Left lung (tissue), 10 donors: ENCODE results near the gene TBX10. TPM values are rescaled to one million over a fixed set of nuclear protein-coding genes. Genes with fewer than 3 reads are reported as not detected.

Experiments
- ATAC-seq: fragments of 200-7000 bp; cut with Tn5 transposase; one replicate; pipeline ENCODE4 v1.9.1; 2020; ENCODE audit warnings: moderate library complexity
- DNase-seq, 4 donors: peaks; one replicate each; pipeline ENCODE4 v3.0.0-alpha.2; 2013 to 2020
- H3K27ac ChIP-seq, 2 donors: fragments of 200-600 bp; sonication (generic) in 1 of 2; one replicate each; pipeline versions ENCODE4 v1.5.0 to v1.8.0; 2020 to 2021
- H3K27me3 ChIP-seq, 2 donors: fragments of 200-600 bp; sonication (generic) in 1 of 2; one replicate each; pipeline versions ENCODE4 v1.5.0 to v1.8.0; 2020 to 2021
- H3K36me3 ChIP-seq, 2 donors: fragments of 200-600 bp; sonication (generic) in 1 of 2; one replicate each; pipeline versions ENCODE4 v1.5.0 to v1.8.0; 2020 to 2021
- H3K4me1 ChIP-seq, 2 donors: fragments of 200-600 bp; one replicate each; pipeline ENCODE4 v1.8.0; 2021
- H3K4me3 ChIP-seq, 2 donors: fragments of 200-600 bp; sonication (generic) in 1 of 2; one replicate each; pipeline versions ENCODE4 v1.5.0 to v1.8.0; 2020 to 2021; ENCODE audit warnings: mild to moderate bottlenecking in 1 of 2
- H3K9me3 ChIP-seq, 2 donors: fragments of 200-600 bp; sonication (generic) in 1 of 2; one replicate each; pipeline versions ENCODE4 v1.5.0 to v1.8.0; 2020 to 2021
- intact Hi-C, 2 donors: fragments of 100-400 bp; cut with DNase I; formaldehyde crosslinking; loops; one replicate each; pipeline versions ENCODE4 v1.11.2 to v1.14.2; 2022
- polyA plus RNA-seq, 6 donors: library from polyadenylated mRNA; unstranded; fragments of 120-200 nt; gene quantifications; one replicate each; pipeline ENCODE4 v1.2.1, GENCODE V29; 2013; ENCODE audit not compliant: insufficient read length in 6 of 6
- total RNA-seq, 2 donors: library from RNA; stranded (reverse); fragmentation: NEBNext Ultra II Directional; extraction: Animal tissue kit (Norgen Biotek cat#: 25700); gene quantifications; one replicate each; pipeline ENCODE4 v1.2.1, GENCODE V29; 2021
- TF ChIP-seq, protein P1 (sequence below), 2 donors: fragments of 200-600 bp; sonication (generic) in 1 of 2; IDR thresholded peaks; one replicate each; pipeline versions ENCODE4 v1.5.0 to v1.8.0; 2021; ENCODE audit warnings: antibody characterized with exemption in 2 of 2
- donor health status: DM: no; HTN: yes; CAD: no.
- donor health status: DM: no; HTN: no; CAD: no.

The TBX10 gene
- total and polyA plus RNA-seq, 8 donors = 0.18 TPM; not detected in 7

DNA sequence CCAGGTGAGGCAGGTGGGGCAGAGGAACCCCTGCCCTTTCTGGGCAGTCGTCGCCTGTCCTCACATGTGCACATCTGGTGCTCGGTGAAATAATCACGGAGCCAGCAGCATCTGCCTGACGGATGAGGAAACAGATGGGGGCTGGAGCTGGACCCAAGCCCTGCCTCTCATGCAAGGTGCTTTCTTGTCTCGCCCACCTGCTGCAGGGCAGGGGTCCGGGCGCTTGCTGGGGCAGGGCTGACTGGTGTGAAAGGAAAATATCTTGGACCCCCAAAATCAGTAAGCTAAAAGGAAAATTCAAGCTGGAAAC is 31.6 kb upstream of the TBX10 start:
- intact Hi-C loops = no loop called here
- Histone ChIP-seq H3K4me3 (no peak overlapping the region), H3K27ac (no peak overlapping the region), H3K4me1 (no peaks in the 10 kb centered on the region), H3K27me3 (peaks cover 0 to 29% of the 10 kb centered on the region in 2 donors), H3K36me3 (no peaks in the 10 kb centered on the region), H3K9me3 (no peaks in the 10 kb centered on the region)
- TF ChIP-seq, protein P1, sequence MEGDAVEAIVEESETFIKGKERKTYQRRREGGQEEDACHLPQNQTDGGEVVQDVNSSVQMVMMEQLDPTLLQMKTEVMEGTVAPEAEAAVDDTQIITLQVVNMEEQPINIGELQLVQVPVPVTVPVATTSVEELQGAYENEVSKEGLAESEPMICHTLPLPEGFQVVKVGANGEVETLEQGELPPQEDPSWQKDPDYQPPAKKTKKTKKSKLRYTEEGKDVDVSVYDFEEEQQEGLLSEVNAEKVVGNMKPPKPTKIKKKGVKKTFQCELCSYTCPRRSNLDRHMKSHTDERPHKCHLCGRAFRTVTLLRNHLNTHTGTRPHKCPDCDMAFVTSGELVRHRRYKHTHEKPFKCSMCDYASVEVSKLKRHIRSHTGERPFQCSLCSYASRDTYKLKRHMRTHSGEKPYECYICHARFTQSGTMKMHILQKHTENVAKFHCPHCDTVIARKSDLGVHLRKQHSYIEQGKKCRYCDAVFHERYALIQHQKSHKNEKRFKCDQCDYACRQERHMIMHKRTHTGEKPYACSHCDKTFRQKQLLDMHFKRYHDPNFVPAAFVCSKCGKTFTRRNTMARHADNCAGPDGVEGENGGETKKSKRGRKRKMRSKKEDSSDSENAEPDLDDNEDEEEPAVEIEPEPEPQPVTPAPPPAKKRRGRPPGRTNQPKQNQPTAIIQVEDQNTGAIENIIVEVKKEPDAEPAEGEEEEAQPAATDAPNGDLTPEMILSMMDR (IDR thresholded peaks at IDR 0.05) = no peak
- no peak for ATAC-seq
- no peak for DNase-seq

DNA sequence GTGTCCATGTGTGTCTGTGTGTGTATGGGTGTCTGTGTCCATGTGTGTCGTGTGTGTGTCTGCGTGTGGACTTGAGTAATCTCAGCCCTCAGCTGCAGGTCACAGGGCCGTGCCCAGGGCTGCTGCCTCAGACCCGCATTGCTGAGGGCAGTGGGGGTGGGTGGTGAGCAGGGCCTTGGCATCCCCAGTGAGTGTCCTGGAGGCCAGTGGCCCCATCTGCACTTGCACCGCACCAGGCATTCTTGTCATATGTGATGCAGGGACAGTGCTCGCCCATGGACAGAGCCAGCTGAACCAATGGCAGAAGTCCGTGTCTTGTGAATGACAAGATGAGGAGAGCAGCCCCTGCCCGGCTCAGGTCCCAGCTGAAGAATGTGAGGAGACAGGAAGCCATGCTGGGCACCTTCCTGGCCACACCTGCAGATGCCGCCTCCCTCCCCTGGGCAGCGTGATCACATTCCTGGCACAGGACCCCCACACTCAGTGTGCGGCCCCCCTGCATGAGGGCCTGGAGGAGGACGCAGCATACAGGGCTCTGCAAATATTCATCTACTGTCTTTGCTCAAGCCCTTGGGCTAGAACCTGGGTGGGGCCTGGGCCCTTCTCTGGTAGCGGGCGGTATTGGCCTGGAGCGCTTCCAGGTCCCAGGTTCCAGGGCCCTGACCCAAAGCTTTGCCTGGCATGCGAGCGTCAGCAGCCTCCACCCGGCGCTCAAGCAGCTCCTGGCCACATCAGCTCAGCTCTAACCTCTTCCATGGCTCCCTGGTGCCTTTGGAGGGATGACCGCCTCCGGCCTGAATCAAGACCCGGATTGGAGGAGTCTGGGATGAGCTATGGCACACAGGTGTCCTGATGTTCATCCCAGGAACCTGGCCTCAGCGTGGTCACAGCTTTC is 31.0 kb upstream of the TBX10 start:
- TF ChIP-seq, protein P1 (IDR thresholded peaks at IDR 0.05) = no peak
- DNase-seq (no peak), ATAC-seq (no peak)
- Histone ChIP-seq H3K4me3 (no peak overlapping the region), H3K9me3 (no peaks in the 10 kb centered on the region), H3K27ac (no peak overlapping the region), H3K4me1 (no peaks in the 10 kb centered on the region), H3K27me3 (peaks cover 0 to 24% of the 10 kb centered on the region in 2 donors), H3K36me3 (no peaks in the 10 kb centered on the region)
- intact Hi-C loops = no loop called here

DNA sequence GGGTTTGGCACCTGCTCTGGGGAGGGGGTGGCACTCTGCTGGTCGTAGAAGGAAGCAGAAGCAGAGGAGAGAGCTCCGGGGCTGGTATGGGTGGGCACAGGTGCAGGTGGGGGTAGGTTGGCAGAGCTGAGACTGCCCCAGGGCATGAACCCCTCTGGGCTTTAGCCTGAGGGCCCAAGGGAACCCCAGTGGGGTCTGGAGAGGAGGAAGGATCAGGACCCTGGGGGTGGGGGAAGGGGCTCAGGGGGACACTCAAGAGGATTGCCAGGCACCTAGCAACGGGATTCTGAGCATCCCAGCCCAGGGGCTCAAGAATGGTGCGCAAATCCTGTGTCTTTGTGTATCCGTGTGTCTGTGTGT is 28.6 kb upstream of the TBX10 start:
- no peak overlapping the region for H3K27ac ChIP-seq
- intact Hi-C loops = no loop called here
- H3K4me3 ChIP-seq = no peak overlapping the region
- ATAC-seq = no peak
- H3K27me3 ChIP-seq = peaks cover 0 to 6% of the 10 kb centered on the region in 2 donors
- TF ChIP-seq, protein P1 (IDR thresholded peaks at IDR 0.05) = no peak
- H3K4me1 ChIP-seq = no peaks in the 10 kb centered on the region
- no peaks in the 10 kb centered on the region for H3K9me3 ChIP-seq
- no peak for DNase-seq
- no peaks in the 10 kb centered on the region for H3K36me3 ChIP-seq

DNA sequence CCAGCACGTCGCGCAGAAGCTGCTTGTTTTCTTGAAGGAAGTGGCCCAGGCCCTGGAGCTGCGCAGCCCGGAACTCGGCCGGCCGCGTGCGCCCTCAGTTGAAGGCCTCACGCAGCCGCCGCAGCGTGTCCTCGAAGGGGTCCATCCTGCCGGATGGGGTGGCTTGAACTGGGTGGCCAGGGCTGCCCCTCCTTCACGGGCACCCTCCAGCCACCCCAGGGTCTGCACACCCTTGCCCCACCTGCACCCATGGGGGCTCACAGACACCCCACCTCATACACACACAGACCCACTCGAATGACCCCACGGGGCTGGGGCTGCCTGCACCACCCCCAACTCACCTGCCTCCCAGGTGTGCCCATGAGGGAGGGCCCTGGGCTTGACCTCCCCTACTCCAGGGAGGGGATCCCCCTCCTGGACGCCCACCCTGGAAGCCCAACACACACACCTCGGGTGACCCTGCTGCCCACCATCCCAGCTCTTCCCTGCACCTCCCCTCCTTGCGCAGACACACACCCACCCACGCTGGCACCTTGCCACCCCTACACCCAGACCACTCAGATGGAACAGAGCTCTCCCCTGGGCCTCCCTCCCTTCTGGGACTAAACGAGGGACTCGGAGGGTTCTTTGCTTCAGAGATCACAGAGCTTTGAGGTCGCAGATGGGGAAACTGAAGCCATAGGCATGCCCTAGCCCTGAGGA is 28.1 kb upstream of the TBX10 start:
- Histone ChIP-seq H3K27ac (no peak overlapping the region), H3K4me1 (no peaks in the 10 kb centered on the region), H3K4me3 (no peak overlapping the region), H3K36me3 (no peaks in the 10 kb centered on the region), H3K27me3 (peaks cover 0 to 6% of the 10 kb centered on the region in 2 donors), H3K9me3 (no peaks in the 10 kb centered on the region)
- intact Hi-C loops = no loop called here
- TF ChIP-seq, protein P1 (IDR thresholded peaks at IDR 0.05) = no peak
- ATAC-seq = no peak
- DNase-seq = no peak

DNA sequence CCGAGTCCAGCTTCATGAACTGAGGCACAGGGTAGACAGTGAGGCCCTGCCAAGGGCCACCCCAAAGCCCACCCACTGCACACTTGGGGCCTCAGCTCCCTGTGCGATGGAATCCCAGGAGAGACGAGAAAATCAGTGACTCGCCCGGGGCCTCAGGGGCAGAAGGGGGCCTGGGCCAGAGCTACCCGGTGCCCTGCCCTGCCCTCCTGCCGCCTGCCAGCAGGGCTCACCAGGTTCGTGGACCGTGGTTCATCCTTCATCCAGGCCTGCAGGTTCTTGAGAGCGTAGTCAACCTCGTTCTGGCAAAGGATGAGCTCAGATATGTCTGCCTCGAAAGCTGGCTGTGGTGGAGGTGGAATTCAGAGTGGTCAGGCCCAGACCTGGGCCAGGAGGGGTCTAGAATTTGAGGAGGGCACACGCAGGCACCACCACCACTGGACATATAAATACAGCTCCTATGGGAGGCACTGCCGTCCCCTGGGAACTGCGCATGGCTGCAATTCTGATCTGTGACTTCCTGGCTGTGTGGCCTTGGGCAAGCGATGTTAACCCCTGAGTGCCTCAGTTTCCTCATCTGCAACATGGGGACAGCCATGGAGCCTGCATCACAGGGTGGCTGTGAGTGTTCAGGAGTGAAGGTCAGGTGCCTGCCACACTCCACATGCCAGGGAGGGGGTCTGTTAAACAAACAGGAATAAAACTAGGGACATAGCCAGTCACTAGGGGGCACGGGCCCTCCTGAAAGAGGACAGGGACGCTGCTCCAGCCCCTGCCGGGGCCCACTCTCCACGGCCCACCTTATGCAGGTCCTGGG is 27.3 kb upstream of the TBX10 start:
- no peak overlapping the region for H3K27ac ChIP-seq
- intact Hi-C loops = no loop called here
- no peaks in the 10 kb centered on the region for H3K4me1 ChIP-seq
- H3K27me3 ChIP-seq = peaks cover 0 to 6% of the 10 kb centered on the region in 2 donors
- no peaks in the 10 kb centered on the region for H3K9me3 ChIP-seq
- DNase-seq = no peak
- no peak for ATAC-seq
- no peaks in the 10 kb centered on the region for H3K36me3 ChIP-seq
- TF ChIP-seq, protein P1 (IDR thresholded peaks at IDR 0.05) = no peak
- H3K4me3 ChIP-seq = no peak overlapping the region
